Stimulated activated naive B cell treated with anti-CD40 and anti-IgM and Interleukin-4, amounts not matched to agents 10 μg/mL and 1 μg/mL and 100 μg/mL, for 72 hours (primary cell): ENCODE measurements around the gene SSNA1.

ENCODE experiments used
- ATAC-seq, 2 donors: fragments of 150-1000 bp; cut with Tn5 transposase; replicated peaks; 2 replicates each; pipeline ENCODE4 v1.10.0; 2021; ENCODE audit warnings: moderate library complexity in 1 of 2
- DNase-seq: peaks from one replicate; pipeline ENCODE4 v3.0.0; 2021
- H3K27ac Mint-ChIP-seq: one replicate; pipeline ENCODE4 v1.8.0; 2022; ENCODE audit warnings: mild to moderate bottlenecking, mixed read lengths
- H3K27me3 Mint-ChIP-seq, 2 donors: one replicate each; pipeline ENCODE4 v1.8.0; 2022; ENCODE audit warnings: mixed read lengths in 2 of 2
- H3K36me3 Mint-ChIP-seq, 2 donors: one replicate each; pipeline ENCODE4 v1.8.0; 2022; ENCODE audit warnings: mixed read lengths in 2 of 2, mild to moderate bottlenecking in 1 of 2
- H3K4me1 Mint-ChIP-seq, 2 donors: one replicate each; pipeline ENCODE4 v1.8.0; 2022; ENCODE audit warnings: mixed read lengths in 2 of 2, mild to moderate bottlenecking in 1 of 2
- H3K4me3 Mint-ChIP-seq, 2 donors: one replicate each; pipeline ENCODE4 v1.8.0; 2022; ENCODE audit warnings: mild to moderate bottlenecking in 2 of 2, mixed read lengths in 2 of 2, moderate library complexity in 1 of 2
- H3K9me3 Mint-ChIP-seq, 2 donors: one replicate each; pipeline ENCODE4 v1.8.0; 2022; ENCODE audit warnings: mixed read lengths in 2 of 2, mild to moderate bottlenecking in 1 of 2

SSNA1 gene

DNA sequence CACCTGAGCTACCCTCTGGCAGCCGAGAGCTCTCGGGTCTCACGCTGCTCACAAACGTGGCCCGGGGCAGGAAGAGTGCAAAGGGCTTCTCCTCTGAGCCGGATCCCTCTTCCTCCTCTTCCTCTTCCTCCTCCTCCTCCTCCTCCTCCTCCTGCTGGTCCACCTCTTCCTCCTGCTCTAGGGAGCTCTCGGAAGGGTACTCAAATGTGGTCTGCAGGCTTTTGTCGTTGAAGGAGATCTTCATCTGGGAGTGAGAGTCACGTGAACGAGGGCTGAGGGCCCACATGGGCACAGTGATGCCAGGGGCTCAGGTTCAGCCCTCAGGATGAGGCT, 3.9 kb downstream of the SSNA1 start:
- Mint-ChIP-seq H3K4me1 (peaks cover 27 to 49% of the 10 kb centered on the region in 2 donors), H3K27ac (no peak overlapping the region)
- ATAC-seq: no peak

DNA sequence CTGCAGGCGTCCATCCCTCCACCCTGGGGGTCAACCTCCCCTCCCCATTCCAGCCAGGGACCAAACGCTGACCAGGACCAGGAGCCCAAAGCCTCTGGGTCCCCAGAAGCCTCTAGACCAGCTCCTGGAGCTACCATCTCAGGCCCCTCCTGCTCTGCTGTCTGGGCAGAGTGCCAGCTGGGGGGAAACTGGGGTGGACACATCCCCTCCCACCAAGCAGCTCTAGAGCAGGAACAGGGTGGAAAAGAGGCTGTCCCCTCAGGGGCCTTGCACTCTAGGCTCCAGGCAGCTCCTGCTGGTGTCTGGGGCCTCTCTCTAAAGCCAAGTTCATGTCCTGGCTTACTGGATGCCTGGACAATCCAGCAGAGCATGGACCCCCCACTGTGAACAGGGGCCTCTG, 4.4 kb downstream of the SSNA1 start:
- H3K27me3 Mint-ChIP-seq: no peaks in the 10 kb centered on the region
- peaks cover 7 to 27% of the 10 kb centered on the region in 2 donors for H3K36me3 Mint-ChIP-seq
- DNase-seq (no peak), ATAC-seq (no peak)
- H3K9me3 Mint-ChIP-seq: no peaks in the 10 kb centered on the region
- H3K27ac Mint-ChIP-seq: no peak overlapping the region
- H3K4me1 Mint-ChIP-seq: peaks cover 27 to 48% of the 10 kb centered on the region in 2 donors
- H3K4me3 Mint-ChIP-seq: no peak overlapping the region

More for the DNA sequence above, 3.9 kb downstream of the SSNA1 start:
- Mint-ChIP-seq H3K4me3 (no peak overlapping the region), H3K36me3 (peaks cover 7 to 30% of the 10 kb centered on the region in 2 donors), H3K9me3 (no peaks in the 10 kb centered on the region), H3K27me3 (no peaks in the 10 kb centered on the region)
- no peak for DNase-seq

DNA sequence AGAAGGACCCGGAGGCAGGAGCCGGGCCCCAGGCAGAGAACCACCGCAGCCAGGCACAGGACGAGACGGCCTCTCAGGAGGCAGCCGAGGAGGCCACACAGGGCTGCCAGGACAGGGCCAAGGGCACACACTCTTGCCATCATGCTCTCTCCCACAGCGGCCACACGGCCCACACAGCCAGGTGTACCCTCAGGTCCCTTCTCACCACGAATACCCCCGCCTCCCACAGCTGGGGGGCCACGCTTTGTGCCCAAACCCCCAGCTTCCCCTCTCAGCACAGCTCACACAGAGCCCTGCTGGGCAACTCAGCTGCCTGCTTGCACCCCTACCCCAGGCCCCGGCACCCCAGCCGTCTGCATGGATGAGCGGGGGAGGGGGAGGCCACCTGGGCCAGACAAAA, 5.3 kb downstream of the SSNA1 start:
- no peaks in the 10 kb centered on the region for H3K27me3 Mint-ChIP-seq
- peaks cover 7 to 24% of the 10 kb centered on the region in 2 donors for H3K36me3 Mint-ChIP-seq
- ATAC-seq (no peak), DNase-seq (no peak)
- H3K4me1 Mint-ChIP-seq: peaks cover 27 to 51% of the 10 kb centered on the region in 2 donors
- no peaks in the 10 kb centered on the region for H3K9me3 Mint-ChIP-seq
- H3K4me3 Mint-ChIP-seq: no peak overlapping the region
- H3K27ac Mint-ChIP-seq: no peak overlapping the region

DNA sequence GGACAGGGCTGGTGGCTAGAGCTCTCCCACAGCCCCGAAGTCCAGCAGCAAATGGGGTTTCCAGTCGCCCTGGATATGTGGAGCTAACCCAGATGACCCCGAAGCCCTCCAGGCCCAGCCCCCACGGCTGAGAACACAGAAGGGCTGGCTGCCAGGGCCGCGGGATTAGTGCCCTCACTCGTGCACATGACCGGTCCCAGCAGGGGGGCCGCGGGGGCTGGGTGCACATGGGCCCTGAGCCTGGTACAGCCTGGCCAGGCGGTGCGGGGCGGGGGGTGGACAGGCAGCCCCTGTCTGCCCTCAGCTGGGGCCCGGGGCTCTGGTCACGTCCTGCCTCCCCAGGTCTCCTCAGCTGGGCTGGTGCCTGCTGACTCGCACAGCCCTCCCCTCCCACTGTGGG, 5.9 kb downstream of the SSNA1 start:
- H3K27me3 Mint-ChIP-seq: no peaks in the 10 kb centered on the region
- no peak overlapping the region for H3K27ac Mint-ChIP-seq
- H3K36me3 Mint-ChIP-seq: peaks cover 2 to 19% of the 10 kb centered on the region in 2 donors
- H3K4me1 Mint-ChIP-seq: peaks cover 24 to 51% of the 10 kb centered on the region in 2 donors
- DNase-seq: no peak
- no peaks in the 10 kb centered on the region for H3K9me3 Mint-ChIP-seq
- no peak overlapping the region for H3K4me3 Mint-ChIP-seq
- ATAC-seq: no peak

DNA sequence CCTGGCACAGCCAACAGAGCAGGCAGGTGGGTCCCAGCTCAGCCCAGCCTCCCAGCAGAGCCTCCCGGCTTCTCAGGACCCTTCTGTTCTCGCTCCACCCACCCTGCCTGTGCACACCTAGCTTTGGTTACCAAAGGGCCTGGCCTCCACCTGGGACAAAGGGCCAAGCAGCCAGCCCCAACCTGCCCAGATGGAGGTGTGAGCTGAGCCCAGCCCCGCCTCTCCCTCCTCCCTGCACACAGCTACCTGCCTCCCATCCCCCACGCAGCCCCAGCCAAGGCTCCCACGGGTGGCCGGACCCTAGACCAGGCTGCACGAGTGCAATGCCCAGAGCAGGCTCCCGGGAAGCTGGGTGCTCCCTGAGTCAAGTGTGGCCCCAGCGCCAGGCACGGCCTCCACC, 6.4 kb downstream of the SSNA1 start:
- no peaks in the 10 kb centered on the region for H3K27me3 Mint-ChIP-seq
- peak overlapping the region; percentile 60 for H3K27ac Mint-ChIP-seq
- H3K36me3 Mint-ChIP-seq: peaks cover 2 to 17% of the 10 kb centered on the region in 2 donors
- no peak for DNase-seq
- no peaks in the 10 kb centered on the region for H3K9me3 Mint-ChIP-seq
- no peak overlapping the region for H3K4me3 Mint-ChIP-seq
- peaks cover 25 to 51% of the 10 kb centered on the region in 2 donors for H3K4me1 Mint-ChIP-seq
- ATAC-seq: no peak

DNA sequence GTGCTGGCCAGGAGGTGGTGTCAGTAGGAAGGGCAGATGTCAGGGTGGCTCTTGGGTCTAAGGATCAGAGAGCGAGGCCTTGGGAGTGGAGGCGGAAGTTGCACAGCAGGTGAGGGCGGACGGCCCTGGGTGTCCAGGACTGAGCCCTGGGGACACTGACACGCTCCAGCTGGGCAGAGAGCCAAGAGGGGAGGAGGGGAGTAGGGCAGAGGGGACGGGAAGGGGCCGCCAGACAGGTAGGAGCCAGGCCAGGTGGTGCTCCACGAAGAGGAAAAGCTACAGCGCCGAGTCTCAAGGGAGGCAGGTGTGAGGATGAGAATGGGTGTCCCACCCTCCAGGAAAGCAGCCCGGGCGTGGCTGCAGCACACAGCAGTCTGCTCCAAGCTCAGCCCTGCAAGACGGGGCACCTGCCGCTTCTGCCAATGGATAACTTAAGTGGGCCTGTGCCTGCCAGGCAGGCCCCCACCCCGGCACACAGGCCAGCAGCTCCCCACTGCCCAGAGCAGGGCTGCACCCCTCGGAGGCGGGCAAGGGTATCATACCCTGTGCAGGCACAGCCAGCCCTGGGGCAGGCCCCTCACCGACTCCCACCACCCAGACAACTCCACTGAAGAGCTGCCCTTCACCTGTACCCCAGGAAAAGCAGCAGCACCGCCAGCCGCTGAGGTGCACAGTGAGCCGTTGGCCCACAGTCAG, 7.2 kb downstream of the SSNA1 start:
- Mint-ChIP-seq H3K27ac (no peak overlapping the region), H3K4me1 (peaks cover 22 to 43% of the 10 kb centered on the region in 2 donors), H3K9me3 (no peaks in the 10 kb centered on the region), H3K27me3 (no peaks in the 10 kb centered on the region), H3K36me3 (peaks cover 2 to 14% of the 10 kb centered on the region in 2 donors), H3K4me3 (no peak overlapping the region)
- ATAC-seq (no peak), DNase-seq (no peak)

DNA sequence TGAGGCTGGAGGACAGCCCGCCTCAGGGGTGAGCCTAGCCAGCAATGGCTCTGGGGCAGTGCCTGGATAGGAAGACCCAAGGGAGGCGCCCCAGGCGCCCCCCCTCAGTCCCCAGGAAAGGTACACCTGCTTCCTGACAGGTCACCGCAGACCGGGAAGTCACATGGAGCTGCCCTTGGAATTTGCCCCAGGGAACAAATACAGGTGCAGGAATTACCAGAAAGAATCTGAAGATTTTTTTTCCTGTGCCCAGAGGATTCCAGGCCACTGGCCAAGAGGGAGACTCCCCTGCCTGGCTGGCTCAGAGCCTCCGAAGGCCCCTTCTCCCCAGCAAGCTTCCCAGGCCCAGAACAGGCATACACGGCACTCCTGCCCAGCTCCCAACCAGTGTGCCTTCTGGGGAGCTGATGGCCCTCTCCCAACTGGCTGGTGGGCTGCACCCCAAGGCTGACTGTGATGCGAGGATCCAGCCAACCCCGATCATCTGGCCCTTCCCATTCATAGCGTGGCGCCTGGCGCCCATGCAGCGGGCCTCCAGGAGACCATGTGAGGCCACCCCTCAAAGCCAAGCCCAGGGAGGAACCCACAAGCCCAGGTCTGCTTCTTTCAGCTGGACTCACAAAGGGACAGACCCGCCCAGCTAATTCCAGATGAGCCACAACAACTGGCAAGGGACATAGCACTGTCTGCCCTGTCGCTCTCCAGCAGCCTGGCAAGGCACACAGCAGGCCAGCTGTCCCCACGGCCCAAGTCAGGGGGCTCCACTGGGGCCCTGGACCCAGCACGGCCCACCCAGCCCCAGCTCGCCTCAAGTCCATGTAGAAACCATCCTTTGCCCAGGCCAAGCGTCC, 9.8 kb downstream of the SSNA1 start:
- Mint-ChIP-seq H3K4me3 (peak overlapping the region in 1 of 2 donors; percentile 17), H3K36me3 (peaks cover 4 to 9% of the 10 kb centered on the region in 2 donors), H3K4me1 (peaks cover 25 to 52% of the 10 kb centered on the region in 2 donors), H3K9me3 (no peaks in the 10 kb centered on the region), H3K27ac (no peak overlapping the region), H3K27me3 (no peaks in the 10 kb centered on the region)
- no peak for ATAC-seq
- no peak for DNase-seq

DNA sequence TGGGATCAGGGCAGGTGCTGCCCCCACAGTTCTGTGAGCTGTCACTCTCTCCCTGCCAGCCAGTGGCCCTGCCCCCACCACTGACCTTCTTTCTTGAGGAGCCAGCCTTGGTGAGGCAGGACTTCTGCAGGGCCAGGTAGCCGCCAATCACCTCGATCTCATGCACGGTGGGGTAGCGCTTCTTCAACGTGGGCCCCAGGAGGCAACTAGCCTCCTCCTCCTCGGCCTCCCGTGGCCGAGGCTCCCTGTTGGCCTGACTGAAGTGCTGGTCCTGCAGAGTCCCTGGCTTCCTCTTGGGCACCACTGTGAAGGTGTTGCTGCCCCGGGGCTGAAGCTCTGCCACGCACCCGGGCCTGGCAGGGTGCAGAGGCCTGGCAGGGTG, 10.4 kb downstream of the SSNA1 start:
- Mint-ChIP-seq H3K27ac (no peak overlapping the region), H3K27me3 (no peaks in the 10 kb centered on the region), H3K36me3 (peaks cover 4 to 10% of the 10 kb centered on the region in 2 donors), H3K4me1 (peaks cover 23 to 53% of the 10 kb centered on the region in 2 donors), H3K4me3 (peak overlapping the region; percentile 82 to 87), H3K9me3 (no peaks in the 10 kb centered on the region)
- ATAC-seq (no peak), DNase-seq (no peak)

DNA sequence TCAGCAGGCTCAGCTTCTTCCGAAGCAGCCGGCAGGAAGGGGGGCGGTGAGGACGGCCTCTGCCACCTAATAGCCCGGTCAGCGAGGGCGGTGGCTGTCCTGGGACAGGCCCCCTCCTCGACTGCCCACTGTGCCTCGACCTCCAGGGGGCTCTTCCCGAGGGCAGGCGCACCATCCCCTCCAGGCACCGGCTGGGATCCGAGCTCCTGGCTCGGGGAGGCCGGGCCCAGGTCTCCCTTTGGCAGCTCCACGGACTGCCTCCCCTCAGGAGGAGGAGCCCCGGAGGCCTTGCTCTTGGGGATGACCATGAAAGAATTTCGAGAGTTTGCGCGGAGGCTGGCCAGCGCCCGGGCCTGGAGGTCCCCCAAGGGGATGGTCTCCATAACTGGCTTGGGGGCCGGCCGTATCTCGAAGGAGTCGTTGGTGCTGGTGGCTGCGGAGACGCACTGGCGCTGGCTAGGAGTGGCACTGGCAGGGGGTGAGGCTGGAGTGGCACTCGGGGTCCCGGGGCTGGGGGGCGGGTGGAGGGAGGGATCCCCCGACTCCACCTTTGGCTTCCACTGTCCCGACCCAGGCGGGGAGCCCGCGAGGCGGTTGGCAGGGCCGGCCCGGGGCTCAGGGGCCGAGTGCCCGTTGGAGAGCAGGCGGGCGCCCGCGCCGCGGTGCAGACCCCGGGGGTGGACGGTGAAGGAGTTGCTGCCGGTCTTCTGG, 11.1 kb downstream of the SSNA1 start:
- DNase-seq (no peak), ATAC-seq (no peak)
- H3K36me3 Mint-ChIP-seq: peaks cover 4 to 12% of the 10 kb centered on the region in 2 donors
- H3K4me3 Mint-ChIP-seq: peak overlapping the region; percentile 82 to 87
- no peak overlapping the region for H3K27ac Mint-ChIP-seq
- H3K9me3 Mint-ChIP-seq: no peaks in the 10 kb centered on the region
- H3K4me1 Mint-ChIP-seq: peaks cover 27 to 60% of the 10 kb centered on the region in 2 donors
- H3K27me3 Mint-ChIP-seq: no peaks in the 10 kb centered on the region

DNA sequence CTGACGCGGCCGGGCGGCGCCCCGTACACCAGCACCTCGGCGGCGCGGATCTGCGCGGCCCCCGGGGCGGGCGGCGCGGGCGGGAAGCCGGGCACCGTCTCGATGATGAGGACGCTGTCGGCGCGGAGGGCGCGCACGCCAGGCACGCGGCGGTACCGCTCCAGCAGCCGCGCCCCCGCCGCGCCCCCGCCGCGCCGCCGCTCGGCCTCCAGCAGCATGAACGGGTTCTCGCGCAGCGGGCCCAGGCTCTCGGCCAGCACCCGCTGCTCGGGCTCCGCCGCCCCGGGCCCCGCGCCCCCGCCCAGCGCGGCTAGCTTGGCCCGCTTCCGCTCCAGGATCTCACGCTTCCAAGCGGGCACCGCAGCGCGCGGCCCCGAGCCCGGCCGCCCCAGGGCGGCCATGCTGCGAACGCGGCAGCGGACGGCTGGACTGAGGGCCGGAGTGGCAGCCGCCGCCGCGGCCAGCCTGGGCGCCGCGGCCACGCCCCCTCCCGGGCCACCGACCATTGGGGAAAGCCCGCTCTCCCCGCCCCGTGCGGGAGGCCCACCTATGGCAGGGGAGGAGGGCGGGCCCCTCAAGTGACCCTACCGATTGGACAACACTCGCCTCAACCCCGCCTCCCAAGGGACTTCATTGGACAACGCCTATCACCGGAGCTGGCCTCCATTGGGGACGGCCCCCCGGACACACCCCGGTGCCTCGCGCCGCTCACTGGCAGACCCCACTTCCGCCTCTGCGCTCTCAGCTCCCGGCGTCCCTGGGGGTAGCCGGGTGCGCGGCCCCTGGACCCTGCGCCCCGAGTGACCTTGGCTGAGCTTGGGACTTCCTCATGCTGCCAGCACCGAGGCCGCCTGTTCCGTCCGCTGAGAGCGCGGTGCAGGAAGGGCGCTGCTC, 12.1 kb downstream of the SSNA1 start, which contains the start of gene TPRN:
Gene TPRN (minus strand): TSS at position 431 of the 894 bp plus-strand sequence. CDS start 30 bp downstream, at position 401.
- peak within 1 kb of the TSS; percentile 93 for H3K27ac Mint-ChIP-seq
- H3K4me1 Mint-ChIP-seq: peaks cover 27 to 64% of the 10 kb centered on the region in 2 donors
- H3K36me3 Mint-ChIP-seq: peaks cover 4 to 8% of the 10 kb centered on the region in 2 donors
- ATAC-seq (peak; percentile 89 to 95), DNase-seq (peak; percentile 99)
- H3K27me3 Mint-ChIP-seq: no peaks in the 10 kb centered on the region
- peak within 1 kb of the TSS; percentile 87 to 92 for H3K4me3 Mint-ChIP-seq
- H3K9me3 Mint-ChIP-seq: no peaks in the 10 kb centered on the region

DNA sequence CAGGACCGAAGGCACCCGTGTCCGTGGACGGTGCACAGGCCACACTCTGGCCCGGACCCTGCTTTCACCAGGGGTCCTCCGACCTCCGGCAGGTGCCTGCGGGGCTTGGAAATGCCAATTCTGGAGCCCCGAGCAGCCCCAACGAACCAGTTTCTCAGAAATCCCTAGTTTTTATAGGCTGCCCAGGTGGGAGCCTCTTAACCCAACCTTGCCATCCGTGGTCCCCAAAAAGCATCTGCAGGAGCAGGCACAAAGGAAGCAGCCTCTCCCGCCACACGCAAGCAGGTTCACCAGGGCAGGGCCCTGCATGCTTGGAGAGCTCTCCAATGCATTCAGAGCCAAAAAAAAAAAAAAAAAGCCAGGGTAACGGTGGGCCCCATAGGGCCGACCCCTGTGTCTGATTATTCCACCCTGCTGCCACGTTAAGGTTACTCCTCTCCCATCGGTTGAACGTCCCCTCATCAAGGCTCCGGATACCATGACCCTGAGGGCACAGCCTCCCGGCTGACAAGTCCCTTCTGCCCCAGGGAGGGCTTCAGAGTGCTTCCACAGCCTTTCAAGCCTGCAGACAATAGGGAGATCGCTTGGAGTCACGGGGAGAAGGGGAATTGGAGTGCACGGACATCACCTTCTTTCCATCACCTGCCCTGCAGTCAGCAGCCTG, 12.9 kb downstream of the SSNA1 start:
- Mint-ChIP-seq H3K4me1 (peaks cover 33 to 72% of the 10 kb centered on the region in 2 donors), H3K27me3 (no peaks in the 10 kb centered on the region), H3K27ac (peak overlapping the region; percentile 93), H3K36me3 (peaks cover 7 to 12% of the 10 kb centered on the region in 2 donors), H3K9me3 (no peaks in the 10 kb centered on the region), H3K4me3 (peak overlapping the region; percentile 87 to 92)
- DNase-seq (no peak), ATAC-seq (no peak)

DNA sequence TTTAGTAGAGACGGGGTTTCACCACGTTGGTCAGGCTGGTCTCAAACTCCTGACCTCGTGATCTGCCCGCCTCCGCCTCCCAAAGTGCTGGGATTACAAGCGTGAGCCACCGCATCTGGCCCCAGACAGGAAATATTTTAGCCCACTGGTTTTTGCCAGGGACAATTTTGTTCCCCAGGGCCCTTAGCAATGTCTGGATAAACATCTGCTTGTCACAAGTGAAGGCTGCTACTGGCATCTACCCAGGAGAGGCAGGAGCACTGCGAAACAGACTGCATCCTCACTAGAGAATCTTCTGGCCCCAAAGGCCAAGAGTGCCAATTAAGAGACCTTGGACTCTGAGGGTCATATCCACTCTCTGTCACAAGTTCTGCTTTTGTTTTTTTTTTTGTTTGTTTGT, 14.5 kb downstream of the SSNA1 start:
- Mint-ChIP-seq H3K27ac (peak overlapping the region; percentile 20), H3K4me3 (peak overlapping the region in 1 of 2 donors; percentile 4), H3K9me3 (no peaks in the 10 kb centered on the region), H3K27me3 (no peaks in the 10 kb centered on the region), H3K4me1 (peaks cover 40 to 76% of the 10 kb centered on the region in 2 donors), H3K36me3 (peaks cover 15 to 27% of the 10 kb centered on the region in 2 donors)
- no peak for DNase-seq
- no peak for ATAC-seq

DNA sequence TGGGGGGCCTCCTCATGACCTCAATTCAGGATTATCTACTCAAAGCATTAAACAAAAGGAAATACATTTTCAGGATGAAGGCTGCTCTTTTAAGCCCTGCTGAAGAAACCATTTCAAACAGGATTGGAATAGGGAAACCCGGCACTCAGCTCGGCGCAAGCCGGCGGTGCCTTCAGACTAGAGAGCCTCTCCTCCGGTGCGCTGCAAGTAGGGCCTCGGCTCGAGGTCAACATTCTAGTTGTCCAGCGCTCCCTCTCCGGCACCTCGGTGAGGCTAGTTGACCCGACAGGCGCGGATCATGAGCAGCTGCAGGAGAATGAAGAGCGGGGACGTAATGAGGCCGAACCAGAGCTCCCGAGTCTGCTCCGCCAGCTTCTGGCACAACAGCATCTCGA, 16.3 kb downstream of the SSNA1 start:
- H3K9me3 Mint-ChIP-seq: no peaks in the 10 kb centered on the region
- H3K27me3 Mint-ChIP-seq: no peaks in the 10 kb centered on the region
- DNase-seq (no peak), ATAC-seq (no peak)
- H3K27ac Mint-ChIP-seq: peak overlapping the region; percentile 95
- peaks cover 34 to 64% of the 10 kb centered on the region in 2 donors for H3K4me1 Mint-ChIP-seq
- peak overlapping the region; percentile 93 to 95 for H3K4me3 Mint-ChIP-seq
- peaks cover 18 to 34% of the 10 kb centered on the region in 2 donors for H3K36me3 Mint-ChIP-seq
